BJ (cell line): Measurements from ENCODE around the gene C3. TPM values are rescaled to one million over a fixed set of nuclear protein-coding genes. Genes with fewer than 3 reads are reported as not detected.

ENCODE experiments used
- CTCF ChIA-PET: fragments of 350-600 bp; formaldehyde crosslinking; extraction: SDS; loops from one replicate; lab custom pipeline; 2021; ENCODE audit warnings: antibody characterized with exemption, inconsistent platforms; lab: Yijun Ruan, JAX
- POLR2A ChIA-PET: fragments of 300-600 bp; sonication (Branson Sonifier 250); formaldehyde crosslinking; extraction: SDS; loops from one replicate; lab custom pipeline; 2021; ENCODE audit warnings: antibody characterized with exemption; lab: Charles Lee
- DNase-seq: peaks from one replicate; pipeline ENCODE4 v3.0.0-alpha.2; 2011; ENCODE audit warnings: low read depth
- H3K27me3 ChIP-seq: 2 replicates; pipeline ENCODE4 v1.6.0; 2011; ENCODE audit warnings: low read length; ENCODE audit not compliant: control insufficient read depth, insufficient read depth
- H3K36me3 ChIP-seq: 2 replicates; pipeline ENCODE4 v1.5.1; 2011; ENCODE audit warnings: low read length; ENCODE audit not compliant: control insufficient read depth, insufficient read depth
- H3K4me3 ChIP-seq: 2 replicates; pipeline ENCODE4 v1.5.1; 2011; ENCODE audit warnings: low read depth, mild to moderate bottlenecking, control low read depth, low read length
- CTCF ChIP-seq: IDR thresholded peaks from 2 replicates; pipeline ENCODE4 v1.5.1; 2011; ENCODE audit warnings: low read depth, mild to moderate bottlenecking, control low read depth, inconsistent platforms, low read length, moderate library complexity; ENCODE audit not compliant: insufficient read depth
- polyA plus RNA-seq: library from polyadenylated mRNA; depleted of rRNA; stranded (reverse); fragments of >200 nt; gene quantifications from 2 replicates; pipeline ENCODE4 v1.2.3, GENCODE V29; 2011

The C3 gene
- polyA plus RNA-seq, 1 experiment = 14.7 TPM

GRCh38 chr19:6719992-6720368 lies 470 bp downstream of the C3 start:
- no peak for DNase-seq
- Histone ChIP-seq H3K27me3 (no peaks in the 10 kb centered on the region), H3K36me3 (no peaks in the 10 kb centered on the region), H3K4me3 (peak overlapping the region; percentile 3; the same call in 1 of the 2 replicates)
- no peak for TF ChIP-seq CTCF
- ChIA-PET POLR2A (interaction anchor here (0.6 kb wide), 1 partner anchor 144 kb away, joined by 4 read pairs; no protein-coding TSS in a partner anchor), CTCF (interaction anchor here (1.4 kb wide), 1 partner anchor 17 kb away, joined by 4 read pairs; no protein-coding TSS in a partner anchor)

GRCh38 chr19:6719540-6719861 lies 949 bp downstream of the C3 start:
- H3K4me3 ChIP-seq = no peak overlapping the region
- H3K36me3 ChIP-seq = no peaks in the 10 kb centered on the region
- ChIA-PET CTCF (no interaction called here), POLR2A (no interaction called here)
- no peak for DNase-seq
- no peak for TF ChIP-seq CTCF
- H3K27me3 ChIP-seq = no peaks in the 10 kb centered on the region

GRCh38 chr19:6718741-6719539 lies 1.5 kb downstream of the C3 start:
- no peak for DNase-seq
- Histone ChIP-seq H3K36me3 (no peaks in the 10 kb centered on the region), H3K27me3 (no peaks in the 10 kb centered on the region), H3K4me3 (no peak overlapping the region)
- CTCF ChIA-PET = no interaction called here
- POLR2A ChIA-PET = no interaction called here
- TF ChIP-seq CTCF = no peak

DNA sequence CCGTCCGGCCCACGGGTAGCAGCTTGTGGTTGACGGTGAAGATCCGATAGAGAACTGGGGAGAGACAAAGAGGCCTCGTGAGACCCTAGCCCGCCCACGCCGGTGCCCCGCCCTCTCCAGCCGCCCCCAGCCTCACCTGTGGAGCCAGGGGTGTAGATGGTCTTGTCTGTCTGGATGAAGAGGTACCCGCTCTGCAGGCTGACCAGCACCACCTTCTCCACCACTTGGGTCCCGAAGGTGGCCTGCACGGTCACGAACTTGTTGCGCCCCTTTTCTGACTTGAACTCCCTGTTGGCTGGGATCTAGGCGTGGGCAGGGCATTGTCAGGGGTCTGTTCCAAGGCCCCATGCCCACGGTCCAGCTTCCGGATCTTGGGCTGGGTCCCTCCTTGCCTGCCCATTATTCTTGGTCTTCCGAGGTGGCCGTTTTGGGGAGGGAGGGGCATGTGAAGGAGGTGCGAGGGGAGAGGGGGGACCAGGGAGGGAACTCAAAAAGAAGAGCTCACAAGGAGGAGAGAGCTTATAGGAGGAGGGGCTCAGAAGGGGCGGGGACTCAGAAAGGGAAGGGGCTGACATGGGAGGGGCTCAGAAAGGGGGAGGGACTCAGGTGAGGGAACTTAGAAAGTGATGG lies 2.2 kb downstream of the C3 start:
- TF ChIP-seq CTCF = no peak
- CTCF ChIA-PET = no interaction called here
- H3K4me3 ChIP-seq = no peak overlapping the region
- H3K36me3 ChIP-seq = no peaks in the 10 kb centered on the region
- POLR2A ChIA-PET = no interaction called here
- no peak for DNase-seq
- no peaks in the 10 kb centered on the region for H3K27me3 ChIP-seq

DNA sequence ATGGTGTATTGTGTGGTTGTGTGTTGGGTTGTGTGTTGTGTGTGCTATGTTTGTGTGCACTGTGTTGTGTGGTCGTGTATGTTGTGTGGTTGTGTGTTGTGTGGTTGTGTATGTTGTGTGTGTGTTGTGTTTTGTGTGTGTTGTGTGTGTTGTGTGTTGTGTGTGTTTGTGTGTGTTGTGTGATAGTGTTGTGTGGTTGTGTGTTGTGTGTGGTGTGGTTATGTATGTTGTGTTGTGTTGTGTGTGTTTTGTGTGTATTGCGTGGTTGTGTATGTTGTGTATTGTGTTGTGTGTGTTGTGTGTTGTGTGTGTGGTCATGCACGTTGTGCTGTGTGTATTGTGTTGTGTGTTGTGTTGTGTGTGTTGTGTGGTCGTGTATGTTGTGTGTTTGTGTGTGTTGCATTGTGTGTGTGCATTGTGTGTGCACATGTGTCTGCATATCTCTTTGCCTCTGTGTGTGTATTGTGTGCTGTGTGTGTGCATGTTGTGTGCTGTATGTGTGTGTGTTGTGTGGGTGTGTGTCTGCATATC lies 2.9 kb downstream of the C3 start:
- DNase-seq = no peak
- POLR2A ChIA-PET = no interaction called here
- TF ChIP-seq CTCF = no peak

More for the DNA sequence above, 2.9 kb downstream of the C3 start:
- CTCF ChIA-PET = no interaction called here
- Histone ChIP-seq H3K36me3 (no peaks in the 10 kb centered on the region), H3K4me3 (no peak overlapping the region), H3K27me3 (no peaks in the 10 kb centered on the region)
